Breast epithelium (tissue), 4 donors: ENCODE measurements around the gene UBR2. TPM values are rescaled to one million over a fixed set of nuclear protein-coding genes. Genes with fewer than 3 reads are reported as not detected.

Source experiments
- DNase-seq, 2 donors: peaks; one replicate each; pipeline ENCODE4 v3.0.0-alpha.2; 2019; ENCODE audit warnings: low spot score in 2 of 2
- H3K27ac ChIP-seq, 2 donors: fragments of 200-600 bp; sonication (generic) in 1 of 2; one replicate each; pipeline ENCODE4 v1.5.1; 2016 to 2019; ENCODE audit warnings: mild to moderate bottlenecking in 1 of 2
- H3K27me3 ChIP-seq, 2 donors: fragments of 200-600 bp; sonication (generic) in 1 of 2; one replicate each; pipeline versions ENCODE4 v1.5.1 to v1.6.0; 2017 to 2019; ENCODE audit warnings: control low read depth in 1 of 2, mild to moderate bottlenecking in 1 of 2
- H3K36me3 ChIP-seq: fragments of 200-600 bp; one replicate; pipeline ENCODE4 v1.5.1; 2019
- H3K4me1 ChIP-seq, 2 donors: fragments of 200-600 bp; sonication (generic); one replicate each; pipeline ENCODE4 v1.5.1; 2016 to 2019; ENCODE audit warnings: control low read depth in 1 of 2
- H3K4me3 ChIP-seq, 3 donors: fragments of 200-600 bp; sonication (generic); 1 replicate in 2 of 3; 2 replicates in 1 of 3; pipeline ENCODE4 v1.5.1; 2016 to 2019; ENCODE audit warnings: mild to moderate bottlenecking in 3 of 3, moderate library complexity in 2 of 3
- H3K9me3 ChIP-seq, 2 donors: fragments of 200-600 bp; sonication (generic) in 1 of 2; one replicate each; pipeline ENCODE4 v1.5.1; 2016 to 2019; ENCODE audit warnings: control low read depth in 1 of 2
- CTCF ChIP-seq, 3 donors: fragments of 450-650 bp; IDR thresholded peaks; one replicate each; pipeline ENCODE4 v1.5.1; 2016 to 2017; ENCODE audit warnings: antibody characterized with exemption in 3 of 3, mild to moderate bottlenecking in 3 of 3, moderate library complexity in 3 of 3
- POLR2A ChIP-seq: fragments of 450-650 bp; IDR thresholded peaks from one replicate; pipeline ENCODE4 v1.6.1; 2016; ENCODE audit warnings: antibody characterized with exemption, mild to moderate bottlenecking, moderate library complexity
- POLR2AphosphoS5 ChIP-seq, 3 donors: sonication (generic); formaldehyde crosslinking; IDR thresholded peaks; one replicate each; pipeline ENCODE4 v1.6.1; 2017; ENCODE audit warnings: antibody characterized with exemption in 3 of 3
- intact Hi-C: fragments of 100-400 bp; cut with DNase I; formaldehyde crosslinking; loops from one replicate; pipeline ENCODE4 v1.15.1; 2023; ENCODE audit warnings: low total_unique reads
- total RNA-seq, 3 donors: library from RNA; depleted of rRNA; stranded (reverse); fragments of >200 nt; gene quantifications; one replicate each; pipeline ENCODE4 v1.1.0, GENCODE V29; 2016

UBR2 gene
- total RNA-seq, 3 donors from 2014 or later = 33.8 to 46.2 (median 33.8) TPM

GRCh38 chr6:42610416-42610815 is 46.6 kb downstream of the UBR2 start:
- H3K27me3 ChIP-seq = no peaks in the 10 kb centered on the region
- DNase-seq = no peak
- intact Hi-C loops = no loop called here
- peaks cover 4% of the 10 kb centered on the region for H3K36me3 ChIP-seq
- no peak overlapping the region for H3K4me3 ChIP-seq
- no peak overlapping the region for H3K27ac ChIP-seq
- TF ChIP-seq POLR2AphosphoS5 (IDR thresholded peaks at IDR 0.05) (no peak), CTCF (IDR thresholded peaks at IDR 0.05) (no peak), POLR2A (no peak)
- no peaks in the 10 kb centered on the region for H3K9me3 ChIP-seq
- no peaks in the 10 kb centered on the region for H3K4me1 ChIP-seq

- DNase-seq = no peak
- peaks cover 13% of the 10 kb centered on the region for H3K36me3 ChIP-seq
- no peak overlapping the region for H3K27ac ChIP-seq
- H3K4me3 ChIP-seq = no peak overlapping the region
- no peaks in the 10 kb centered on the region for H3K27me3 ChIP-seq
- TF ChIP-seq CTCF (IDR thresholded peaks at IDR 0.05) (no peak), POLR2AphosphoS5 (IDR thresholded peaks at IDR 0.05) (no peak), POLR2A (no peak)
- no peaks in the 10 kb centered on the region for H3K9me3 ChIP-seq
- intact Hi-C loops = no loop called here
- H3K4me1 ChIP-seq = no peaks in the 10 kb centered on the region
Observed at GRCh38 chr6:42615518-42615917, 51.7 kb downstream of the UBR2 start.

GRCh38 chr6:42616716-42617115 is 52.9 kb downstream of the UBR2 start:
- intact Hi-C loops = no loop called here
- no peak for TF ChIP-seq POLR2A
- TF ChIP-seq POLR2AphosphoS5 (IDR thresholded peaks at IDR 0.05) = no peak
- no peak for TF ChIP-seq CTCF (IDR thresholded peaks at IDR 0.05)
- Histone ChIP-seq H3K27ac (no peak overlapping the region), H3K27me3 (no peaks in the 10 kb centered on the region), H3K4me3 (no peak overlapping the region), H3K9me3 (no peaks in the 10 kb centered on the region), H3K4me1 (no peaks in the 10 kb centered on the region), H3K36me3 (peaks cover 13% of the 10 kb centered on the region)
- DNase-seq = no peak

GRCh38 chr6:42618105-42618504 is 54.3 kb downstream of the UBR2 start:
- Histone ChIP-seq H3K4me3 (no peak overlapping the region), H3K36me3 (peaks cover 9% of the 10 kb centered on the region), H3K4me1 (no peaks in the 10 kb centered on the region), H3K27me3 (no peaks in the 10 kb centered on the region), H3K27ac (no peak overlapping the region), H3K9me3 (no peaks in the 10 kb centered on the region)
- no peak for DNase-seq
- intact Hi-C loops = no loop called here
- TF ChIP-seq CTCF (IDR thresholded peaks at IDR 0.05) (no peak), POLR2AphosphoS5 (IDR thresholded peaks at IDR 0.05) (no peak), POLR2A (no peak)

GRCh38 chr6:42618686-42619085 is 54.9 kb downstream of the UBR2 start:
- no peak overlapping the region for H3K4me3 ChIP-seq
- H3K27ac ChIP-seq = no peak overlapping the region
- no peaks in the 10 kb centered on the region for H3K9me3 ChIP-seq
- TF ChIP-seq POLR2A = no peak
- no peak for TF ChIP-seq POLR2AphosphoS5 (IDR thresholded peaks at IDR 0.05)
- no peak for TF ChIP-seq CTCF (IDR thresholded peaks at IDR 0.05)
- H3K36me3 ChIP-seq = peaks cover 9% of the 10 kb centered on the region
- H3K4me1 ChIP-seq = no peaks in the 10 kb centered on the region
- DNase-seq = no peak
- intact Hi-C loops = no loop called here
- H3K27me3 ChIP-seq = no peaks in the 10 kb centered on the region
